Kidney (tissue), 14 donors: Measurements from ENCODE around the gene RPUSD1. TPM values are rescaled to one million over a fixed set of nuclear protein-coding genes. Genes with fewer than 3 reads are reported as not detected.

Source experiments
- DNase-seq, 5 donors: peaks; one replicate each; pipeline ENCODE4 v3.0.0-alpha.2; 2013 to 2020
- FAIRE-seq: peaks from 2 replicates; lab custom pipeline; 2012; peaks lifted over from hg19 to GRCh38; lab: Jason Lieb, UNC
- H3K27ac ChIP-seq, 2 donors: one replicate each; pipeline ENCODE4 v1.7.0; 2013; ENCODE audit warnings: low read depth in 2 of 2, low read length in 2 of 2, inconsistent platforms in 1 of 2
- H3K27me3 ChIP-seq: one replicate; pipeline ENCODE4 v1.7.1; 2013; ENCODE audit warnings: low read length, inconsistent platforms; ENCODE audit not compliant: control insufficient read depth, insufficient read depth
- H3K36me3 ChIP-seq, 3 donors: one replicate each; pipeline versions ENCODE4 v1.7.0 to v1.7.1; 2013; ENCODE audit warnings: low read length in 3 of 3, control low read depth in 1 of 3, inconsistent platforms in 1 of 3; ENCODE audit not compliant: insufficient read depth in 3 of 3, control insufficient read depth in 2 of 3
- H3K4me1 ChIP-seq, 3 donors: one replicate each; pipeline versions ENCODE4 v1.7.0 to v1.7.1; 2013; ENCODE audit warnings: low read length in 3 of 3, inconsistent platforms in 1 of 3, low read depth in 1 of 3; ENCODE audit not compliant: control insufficient read depth in 2 of 3, insufficient read depth in 2 of 3
- H3K4me3 ChIP-seq, 3 donors: one replicate each; pipeline versions ENCODE4 v1.7.0 to v1.8.1; 2013; ENCODE audit warnings: low read length in 3 of 3, control low read depth in 1 of 3, inconsistent platforms in 1 of 3
- H3K9ac ChIP-seq, 3 donors: one replicate each; pipeline versions ENCODE4 v1.7.0 to v1.7.1; 2013; ENCODE audit warnings: low read length in 3 of 3, control low read depth in 1 of 3, inconsistent platforms in 1 of 3
- H3K9me3 ChIP-seq, 3 donors: one replicate each; pipeline versions ENCODE4 v1.7.0 to v1.7.1; 2013; ENCODE audit warnings: low read length in 3 of 3, control low read depth in 1 of 3, inconsistent platforms in 1 of 3; ENCODE audit not compliant: control insufficient read depth in 2 of 3, insufficient read depth in 1 of 3
- CTCF ChIP-seq: IDR thresholded peaks from 3 replicates; pipeline ENCODE4 v1.5.1; 2012; ENCODE audit warnings: mild to moderate bottlenecking, moderate library complexity, borderline replicate concordance; ENCODE audit not compliant: insufficient read depth; ENCODE audit errors: extremely low read depth
- intact Hi-C: fragments of 100-400 bp; cut with DNase I; formaldehyde crosslinking; loops from one replicate; pipeline ENCODE4 v1.11.1; 2022
- polyA plus RNA-seq: library from polyadenylated mRNA; stranded (reverse); fragments of 350-450 nt; fragmentation: Illumina TruSeq; extraction: RNeasy Lipid Tissue Mini Kit (QIAGEN cat#74804); gene quantifications from one replicate; pipeline ENCODE4 v1.2.3, GENCODE V29; 2014; ENCODE audit warnings: low read depth, low replicate concordance; ENCODE audit not compliant: insufficient read depth
- total RNA-seq: library from RNA; stranded (reverse); fragmentation: NEBNext Ultra II Directional; extraction: Animal tissue kit (Norgen Biotek cat#: 25700); gene quantifications from one replicate; pipeline ENCODE4 v1.2.1, GENCODE V29; 2021
- donor health status: control.
- donor health status: control.
- donor health status: control.
- donor health status: control.
- donor health status: control.
- donor health status: DM: yes; HTN: yes; CAD: no.
- donor health status: Normal renal cell carcinoma (clear cell type).

The RPUSD1 gene
- total and polyA plus RNA-seq, 2 donors from 2014 or later = 15.1 to 16.9 TPM

GRCh38 chr16:775236-775796, 12.9 kb downstream of the RPUSD1 start:
- FAIRE-seq (no peak), DNase-seq (no peak)
- H3K9ac ChIP-seq = no peak overlapping the region
- H3K4me1 ChIP-seq = no peaks in the 10 kb centered on the region
- no peaks in the 10 kb centered on the region for H3K36me3 ChIP-seq
- H3K27me3 ChIP-seq = no peaks in the 10 kb centered on the region
- H3K27ac ChIP-seq = no peak overlapping the region
- intact Hi-C loops = no loop called here
- H3K9me3 ChIP-seq = no peaks in the 10 kb centered on the region
- TF ChIP-seq CTCF = no peak
- H3K4me3 ChIP-seq = no peak overlapping the region

- no peak for FAIRE-seq
- Histone ChIP-seq H3K36me3 (no peaks in the 10 kb centered on the region), H3K4me3 (no peak overlapping the region), H3K27ac (no peak overlapping the region), H3K27me3 (no peaks in the 10 kb centered on the region), H3K9me3 (no peaks in the 10 kb centered on the region), H3K4me1 (no peaks in the 10 kb centered on the region), H3K9ac (no peak overlapping the region)
- no peak for DNase-seq
- intact Hi-C loops = no loop called here
- TF ChIP-seq CTCF = no peak
These were observed 13.8 kb downstream of the RPUSD1 start for GRCh38 chr16:774086-775001.

- FAIRE-seq (no peak), DNase-seq (no peak)
- no peak overlapping the region for H3K27ac ChIP-seq
- H3K9me3 ChIP-seq = no peaks in the 10 kb centered on the region
- intact Hi-C loops = no loop called here
- no peak overlapping the region for H3K4me3 ChIP-seq
- H3K27me3 ChIP-seq = no peaks in the 10 kb centered on the region
- H3K9ac ChIP-seq = no peak overlapping the region
- no peak for TF ChIP-seq CTCF
- H3K36me3 ChIP-seq = no peaks in the 10 kb centered on the region
- no peaks in the 10 kb centered on the region for H3K4me1 ChIP-seq
These were observed 15.2 kb downstream of the RPUSD1 start for GRCh38 chr16:772959-773358.
